Loucy (cell line): Measurements from ENCODE around the gene ETV5.

Source experiments
- EZH2phosphoT487 ChIP-seq: fragments of 200-600 bp; IDR thresholded peaks from 2 replicates; pipeline ENCODE4 v1.6.1; 2018; ENCODE audit warnings: antibody characterized with exemption, mild to moderate bottlenecking, moderate library complexity, borderline replicate concordance
- TF ChIP-seq, protein P1 (sequence below): fragments of 200-600 bp; sonication (generic); conservative IDR thresholded peaks from 2 replicates; pipeline ENCODE4 v1.5.1; 2014; ENCODE audit warnings: mild to moderate bottlenecking, antibody characterized with exemption, low read length

DNA sequence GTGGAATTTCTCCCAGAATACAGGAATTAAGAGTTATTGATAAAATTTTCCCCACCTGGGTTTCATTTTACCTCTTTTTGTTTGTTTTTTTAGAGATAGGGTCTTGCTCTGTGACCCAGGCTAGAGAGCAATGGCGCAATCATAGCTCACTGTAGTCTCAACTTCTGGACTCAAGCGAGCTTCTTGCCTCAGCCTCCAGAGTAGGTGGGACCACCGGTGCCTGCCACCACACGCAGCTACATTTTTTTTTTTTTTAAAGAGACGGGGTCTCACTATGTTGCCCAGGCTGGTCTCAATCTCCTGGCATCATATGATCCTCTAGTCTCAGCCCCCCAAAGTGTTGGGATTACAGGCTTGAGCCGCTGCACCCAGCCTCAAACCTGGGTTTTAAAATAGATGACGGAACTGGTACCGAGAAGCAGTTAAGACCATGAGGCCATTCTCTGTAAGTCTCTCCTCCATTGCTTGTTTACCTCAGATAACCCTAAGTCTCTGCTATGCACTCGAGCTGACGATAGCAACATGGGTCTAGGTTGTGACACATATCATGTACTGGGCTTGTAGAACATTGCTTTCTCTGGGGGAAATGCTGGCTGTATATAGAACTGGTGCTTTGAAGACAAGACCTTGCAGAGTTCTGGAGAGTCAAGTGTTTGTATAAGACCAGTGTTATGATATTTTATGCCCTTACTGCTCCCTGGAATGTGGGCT lies 16.4 kb downstream of the ETV5 start:
- TF ChIP-seq, protein P1, sequence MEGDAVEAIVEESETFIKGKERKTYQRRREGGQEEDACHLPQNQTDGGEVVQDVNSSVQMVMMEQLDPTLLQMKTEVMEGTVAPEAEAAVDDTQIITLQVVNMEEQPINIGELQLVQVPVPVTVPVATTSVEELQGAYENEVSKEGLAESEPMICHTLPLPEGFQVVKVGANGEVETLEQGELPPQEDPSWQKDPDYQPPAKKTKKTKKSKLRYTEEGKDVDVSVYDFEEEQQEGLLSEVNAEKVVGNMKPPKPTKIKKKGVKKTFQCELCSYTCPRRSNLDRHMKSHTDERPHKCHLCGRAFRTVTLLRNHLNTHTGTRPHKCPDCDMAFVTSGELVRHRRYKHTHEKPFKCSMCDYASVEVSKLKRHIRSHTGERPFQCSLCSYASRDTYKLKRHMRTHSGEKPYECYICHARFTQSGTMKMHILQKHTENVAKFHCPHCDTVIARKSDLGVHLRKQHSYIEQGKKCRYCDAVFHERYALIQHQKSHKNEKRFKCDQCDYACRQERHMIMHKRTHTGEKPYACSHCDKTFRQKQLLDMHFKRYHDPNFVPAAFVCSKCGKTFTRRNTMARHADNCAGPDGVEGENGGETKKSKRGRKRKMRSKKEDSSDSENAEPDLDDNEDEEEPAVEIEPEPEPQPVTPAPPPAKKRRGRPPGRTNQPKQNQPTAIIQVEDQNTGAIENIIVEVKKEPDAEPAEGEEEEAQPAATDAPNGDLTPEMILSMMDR: no peak
- no peak for TF ChIP-seq EZH2phosphoT487
